ENCODE measurements around the gene DCUN1D3.
"Not testable (repeated sequence)": the region's sequence is repeated elsewhere in the genome, so short reads cannot be mapped to it uniquely, and the experiment has no call there.

Gene DCUN1D3

DNA sequence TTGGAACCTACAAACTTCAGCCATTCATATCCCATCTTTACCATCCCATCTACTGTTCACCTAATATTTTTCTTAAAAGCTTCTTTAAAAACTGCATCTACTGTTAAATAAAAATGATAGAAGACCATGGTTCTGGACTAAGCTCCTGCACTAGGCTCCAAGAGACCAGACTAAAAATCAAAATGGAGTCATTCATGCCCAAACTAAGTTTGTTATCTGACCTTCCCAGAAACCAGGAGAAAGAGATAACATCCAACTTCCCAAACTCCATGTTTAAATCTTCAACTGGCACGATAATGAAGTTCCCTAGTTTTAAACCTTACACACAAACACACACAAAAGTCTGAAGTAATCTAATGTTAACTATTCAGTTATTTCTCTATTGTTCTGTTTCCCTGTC is 13.8 kb downstream of the DCUN1D3 start:
- DNase-seq = no peak

DNA sequence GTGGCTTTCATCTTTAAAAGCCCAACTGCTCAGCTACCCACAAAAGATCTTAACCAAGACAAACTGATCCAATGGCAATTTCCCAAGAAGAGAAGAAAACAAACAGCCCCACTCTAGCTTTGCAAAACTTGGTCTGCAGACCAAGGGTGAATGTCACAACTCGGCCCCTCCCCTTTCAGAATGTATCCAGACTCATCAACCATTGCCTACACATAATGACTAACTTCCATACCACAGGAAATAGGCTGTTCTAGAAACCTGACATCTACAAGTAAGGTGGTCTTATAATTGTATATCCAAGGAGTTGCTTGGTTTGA is 16.0 kb downstream of the DCUN1D3 start:
- DNase-seq = no peak

DNA sequence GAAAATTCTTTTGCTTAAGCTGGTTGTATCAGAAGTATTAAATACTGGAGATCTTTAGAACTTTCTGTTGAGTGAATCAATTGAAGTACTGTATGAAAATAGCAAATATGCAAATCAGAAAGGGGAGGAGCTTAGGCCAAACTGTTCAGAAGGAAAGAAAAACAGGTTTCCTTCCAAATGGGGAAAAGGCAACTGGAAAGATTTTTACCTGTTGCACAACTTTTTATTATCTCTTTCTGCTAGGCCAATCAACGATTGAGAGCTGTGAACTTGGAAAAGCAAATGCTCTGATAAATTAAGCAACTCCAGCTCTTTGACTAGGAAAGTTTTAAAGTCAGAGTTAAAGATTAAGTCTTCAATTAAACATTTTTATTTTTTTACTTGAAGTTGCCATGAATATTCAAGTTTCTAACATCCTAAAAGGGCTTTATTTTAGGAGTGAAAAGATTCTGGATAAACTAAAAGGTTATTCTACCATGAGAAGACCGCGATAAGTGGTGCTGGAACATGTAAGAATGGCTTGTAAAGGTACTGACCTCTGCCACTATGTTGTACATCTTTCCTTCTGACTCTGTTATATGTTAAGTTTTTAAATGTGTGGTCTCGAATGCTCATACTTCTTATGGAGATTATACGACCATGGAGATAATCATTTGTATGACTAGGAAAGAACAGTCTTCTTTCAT is 16.5 kb downstream of the DCUN1D3 start:
- DNase-seq = no peak

DNA sequence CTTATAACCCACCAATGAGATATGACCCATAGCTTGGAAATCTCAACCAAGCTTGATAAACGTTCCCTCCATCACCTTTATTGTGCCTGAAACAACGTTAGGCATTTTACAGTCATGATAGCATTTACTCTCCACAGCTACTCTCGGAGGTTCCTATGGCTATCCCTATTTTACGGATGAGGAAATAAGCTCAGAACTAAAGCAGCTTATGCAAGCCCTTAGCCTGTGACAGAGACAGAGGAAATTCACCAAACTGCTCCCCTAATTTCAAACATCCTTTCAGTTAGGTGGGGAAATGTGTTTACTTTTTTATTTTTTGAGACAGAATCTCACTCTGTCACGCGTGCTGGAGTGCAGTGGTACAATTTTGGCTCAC is 18.7 kb downstream of the DCUN1D3 start:
- no peak for DNase-seq

DNA sequence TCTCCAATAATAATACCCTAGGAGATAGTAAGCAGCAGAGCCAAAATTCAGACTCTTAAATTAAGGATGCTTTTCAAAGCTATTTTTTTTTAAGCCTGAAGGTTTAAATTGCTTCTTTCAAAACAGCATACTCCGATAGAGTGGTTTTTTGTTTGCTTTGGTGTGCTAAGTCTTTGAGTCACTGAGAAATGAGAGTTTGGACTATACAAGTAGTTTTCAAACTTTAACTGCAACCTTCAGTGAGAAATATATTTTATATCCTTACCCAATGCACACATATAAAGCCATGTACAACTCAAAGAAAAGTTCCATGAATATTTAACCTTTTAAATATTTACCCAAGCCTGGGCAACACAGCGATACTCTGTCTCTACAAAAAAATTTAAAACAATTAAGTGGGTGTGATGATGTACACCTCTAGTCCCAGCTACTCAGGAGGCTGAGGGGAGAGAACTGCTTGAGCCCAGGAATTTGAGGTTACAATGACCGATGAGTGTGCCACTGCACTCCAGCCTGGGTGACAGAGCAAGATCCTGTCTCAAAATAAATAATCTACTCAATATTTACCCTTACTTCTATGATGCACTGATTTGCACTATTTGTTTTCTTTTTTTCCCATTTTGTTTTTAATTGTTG is 19.2 kb downstream of the DCUN1D3 start:
- no peak for DNase-seq

DNA sequence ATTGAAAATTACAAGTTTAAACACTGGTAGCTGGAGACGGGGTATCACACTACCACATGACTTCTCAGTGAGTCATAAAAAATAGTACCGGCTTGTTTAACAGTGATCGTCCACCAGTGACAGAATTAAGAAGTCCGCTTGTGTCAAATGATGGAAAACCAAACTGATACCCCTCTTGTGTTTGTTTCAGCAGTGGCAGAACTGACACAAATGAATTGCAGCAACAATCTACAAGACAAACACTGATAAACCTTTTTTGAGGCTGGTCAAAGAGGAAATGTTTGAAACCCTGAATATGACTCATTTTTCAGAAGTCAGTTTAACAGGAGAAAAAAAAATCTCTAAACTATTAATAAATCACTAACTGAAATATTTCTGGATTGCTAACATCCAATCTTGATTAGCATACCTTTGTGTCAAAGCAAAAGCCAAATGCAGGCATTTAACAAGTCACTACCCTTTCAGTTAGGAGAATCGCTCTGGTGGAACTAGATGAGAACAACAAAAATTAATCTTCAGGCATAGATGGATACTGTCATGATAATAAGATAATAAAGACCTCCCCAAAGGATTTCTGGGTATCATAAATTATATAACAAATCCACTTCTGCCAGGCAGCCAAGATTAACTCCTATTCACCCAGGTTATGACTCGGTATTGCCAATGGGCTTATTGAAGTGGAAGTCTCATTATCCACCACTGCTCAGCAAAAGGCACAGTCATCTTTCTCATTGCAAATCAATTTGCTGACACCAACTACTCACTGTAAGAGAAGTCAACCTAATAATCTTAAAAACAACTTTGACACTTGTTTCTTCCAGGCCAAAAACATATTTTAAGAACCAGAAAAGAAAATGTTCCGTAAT is 20.8 kb downstream of the DCUN1D3 start:
- no peak for DNase-seq

DNA sequence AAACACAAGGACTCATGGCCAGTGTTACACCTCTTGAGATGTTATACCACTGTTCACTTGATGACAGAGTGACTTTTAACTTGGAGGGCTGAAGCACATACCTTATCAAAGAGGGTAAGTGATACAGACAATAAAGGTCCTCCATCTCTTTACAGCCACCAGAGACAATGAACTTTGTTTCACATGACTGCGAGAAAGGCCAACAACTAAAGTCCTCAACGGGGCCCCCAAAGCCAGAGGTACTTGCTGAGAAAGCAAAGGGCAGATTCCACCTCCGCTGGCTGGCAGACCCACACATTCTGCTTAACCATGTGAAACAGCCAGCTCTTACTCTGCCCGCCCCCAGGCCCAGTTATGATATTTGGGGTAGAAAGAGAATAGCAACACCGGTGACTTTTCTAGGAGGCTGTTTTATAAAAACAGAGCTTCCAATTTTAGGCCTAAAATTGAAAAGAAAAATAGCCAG is 21.4 kb downstream of the DCUN1D3 start:
- no peak for DNase-seq

DNA sequence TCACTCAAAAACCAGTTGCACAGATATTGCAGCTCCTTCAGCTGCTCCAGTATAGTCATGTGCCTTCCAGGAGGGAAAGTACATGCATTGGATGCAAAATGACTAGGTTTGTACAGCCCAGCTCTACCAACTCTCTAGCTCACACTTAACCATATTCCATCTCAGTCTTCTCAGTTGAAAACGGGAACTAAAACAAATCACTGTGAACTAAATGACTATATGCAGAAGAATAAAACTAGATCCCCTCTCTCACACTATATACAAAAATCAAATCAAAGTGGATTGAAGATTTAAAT is 24.9 kb downstream of the DCUN1D3 start:
- DNase-seq = no peak

DNA sequence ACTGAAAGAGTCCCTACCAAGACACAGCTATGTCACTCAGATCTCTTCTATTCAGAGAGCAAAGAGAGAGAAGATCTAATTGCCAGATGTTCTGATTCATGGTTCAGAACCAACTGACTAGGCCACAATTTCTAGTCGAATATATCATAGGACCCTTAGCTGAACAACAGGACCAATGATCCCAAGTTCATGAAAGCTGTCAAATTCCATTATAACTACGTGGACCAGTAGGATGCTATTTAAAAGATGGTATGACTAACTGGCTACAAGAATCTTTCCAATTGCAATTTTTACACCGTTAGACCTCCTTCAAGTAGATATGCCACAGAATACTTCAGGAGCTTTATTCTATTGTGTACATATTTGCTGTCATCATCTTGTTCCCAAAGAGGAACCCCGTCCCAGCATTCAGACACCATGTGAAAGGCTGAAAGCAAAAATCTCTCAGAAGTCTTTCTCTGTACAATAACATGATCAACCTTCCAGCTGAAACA is 26.0 kb downstream of the DCUN1D3 start:
- DNase-seq = no peak

DNA sequence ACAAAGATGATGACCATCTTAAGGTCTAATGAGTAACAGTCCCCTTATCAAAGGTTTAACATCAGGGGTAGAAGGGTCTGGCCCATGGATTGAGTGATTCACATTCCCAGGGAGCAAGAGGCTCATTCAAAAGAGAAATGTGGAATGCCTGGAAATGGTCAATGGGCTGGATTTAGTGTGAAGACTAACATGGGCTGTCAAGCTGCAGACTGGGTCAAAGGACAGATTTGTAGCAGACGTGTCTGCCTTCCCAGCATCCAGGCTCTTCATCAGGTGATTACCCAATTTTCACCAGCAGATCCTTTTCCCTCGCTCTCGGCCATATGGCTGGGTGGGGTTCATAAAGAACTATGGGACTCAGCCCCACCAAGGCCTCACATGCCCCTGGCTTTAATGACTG is 26.8 kb downstream of the DCUN1D3 start:
- no peak for DNase-seq

DNA sequence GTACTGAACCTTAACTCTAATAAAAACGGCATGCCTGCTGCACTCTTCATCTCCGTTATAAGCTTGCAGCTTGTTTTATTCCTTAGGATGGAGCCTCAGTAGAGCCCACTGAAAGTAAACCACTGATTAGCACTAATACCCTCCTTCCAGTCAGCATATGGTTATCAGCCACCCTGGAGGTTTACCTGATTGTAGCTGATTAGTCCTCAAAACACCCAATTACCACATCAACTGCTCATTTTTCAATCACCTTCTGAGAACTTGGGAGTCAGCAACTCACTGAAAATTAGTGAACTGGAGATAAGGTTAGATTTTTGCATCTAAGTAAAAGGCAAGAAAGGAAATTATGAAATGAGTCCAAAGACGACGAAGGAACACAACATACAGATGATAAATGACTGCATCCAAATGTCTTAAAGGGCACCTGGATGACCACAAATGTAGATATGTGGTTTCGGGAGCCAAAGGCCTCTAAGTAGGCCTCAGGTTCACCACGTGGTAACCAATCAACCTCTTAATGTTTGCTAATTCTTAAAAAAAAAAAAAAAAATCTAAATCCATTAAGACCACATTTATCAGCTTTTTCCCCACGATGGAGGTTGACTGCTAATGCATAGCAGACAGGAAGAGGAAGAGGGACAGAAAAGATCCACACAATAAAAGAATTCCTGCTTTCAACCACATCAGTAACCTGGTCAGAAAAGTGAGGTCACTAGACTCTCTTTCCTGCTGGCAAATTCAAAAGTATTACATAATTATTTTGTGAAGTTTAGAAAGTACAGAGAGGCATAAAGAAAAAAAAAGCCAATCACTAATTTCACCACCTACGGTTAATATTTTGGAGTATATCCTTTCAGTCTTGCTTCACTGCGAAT is 28.0 kb downstream of the DCUN1D3 start:
- DNase-seq = no peak

DNA sequence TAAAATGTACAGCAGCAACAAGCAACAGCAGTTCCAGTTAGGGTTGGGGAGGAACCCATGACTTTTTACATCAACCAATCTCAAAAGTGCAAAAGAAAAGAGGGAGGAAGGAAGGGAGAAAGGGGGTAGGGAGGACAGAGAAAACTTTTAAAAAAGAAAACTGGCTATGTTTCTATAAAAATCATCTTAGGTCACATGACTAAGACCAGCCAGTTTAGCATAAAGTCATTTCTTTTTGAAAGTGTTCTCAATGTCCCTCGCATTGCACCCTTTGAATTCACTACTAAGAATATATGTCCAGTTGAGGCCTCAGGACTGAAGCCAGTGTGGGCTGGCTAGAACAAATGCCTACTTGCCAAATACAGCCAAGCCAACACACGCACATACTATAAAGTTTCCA is 28.9 kb downstream of the DCUN1D3 start:
- no peak for DNase-seq

DNA sequence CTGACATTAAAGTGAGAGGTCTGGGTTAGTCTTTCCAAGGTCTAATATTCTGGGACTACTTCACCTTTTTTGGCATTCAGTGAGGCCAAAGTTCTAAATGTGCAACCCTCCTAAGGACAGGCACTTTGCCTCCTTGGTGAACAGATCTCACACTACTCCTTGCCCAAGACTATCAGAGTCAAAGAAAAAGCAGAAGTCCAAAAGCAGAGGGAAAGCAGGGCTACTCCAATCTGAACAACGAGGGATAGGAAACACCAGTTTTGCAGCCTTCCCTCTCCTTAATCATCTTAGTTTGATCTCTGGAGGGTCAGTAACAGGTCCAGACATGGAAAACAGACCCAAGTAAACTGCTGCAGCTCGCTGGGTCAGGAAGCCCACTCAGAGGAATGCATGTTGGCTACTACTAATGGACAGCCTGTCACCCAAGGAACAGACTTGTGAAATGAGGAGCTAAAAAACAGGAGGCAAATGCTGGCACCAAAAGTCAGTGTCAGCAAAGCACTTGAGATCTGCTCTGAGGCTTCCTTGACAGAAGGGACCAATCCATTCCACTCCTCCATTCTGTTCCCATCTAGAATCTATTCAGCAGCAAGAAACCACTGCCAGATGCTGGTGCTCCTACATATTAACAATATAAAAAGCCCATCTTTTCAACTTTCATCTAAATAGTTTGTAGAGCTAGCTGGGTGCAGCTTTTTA is 29.9 kb downstream of the DCUN1D3 start:
- DNase-seq = no peak

DNA sequence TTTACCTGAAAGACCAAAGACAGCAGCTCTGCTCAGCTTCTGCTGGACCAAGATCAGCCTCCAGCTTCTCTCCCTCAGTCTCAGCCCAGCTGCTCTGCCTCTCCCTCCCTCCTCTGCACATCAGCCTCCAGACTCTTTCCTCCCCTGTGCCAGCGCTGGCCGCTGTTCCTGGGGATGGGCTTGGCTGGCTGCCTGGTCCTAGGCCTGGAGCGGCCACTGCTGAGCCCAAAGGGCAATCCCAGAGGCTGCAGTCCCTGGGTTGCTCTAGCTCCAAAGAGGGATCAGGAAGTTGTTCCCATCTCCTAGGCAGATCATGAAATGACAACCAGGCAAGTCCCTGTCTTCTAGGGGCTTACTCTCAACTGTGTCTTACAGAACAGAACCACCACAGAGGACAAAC is 31.3 kb downstream of the DCUN1D3 start:
- DNase-seq = peak; percentile 66

DNA sequence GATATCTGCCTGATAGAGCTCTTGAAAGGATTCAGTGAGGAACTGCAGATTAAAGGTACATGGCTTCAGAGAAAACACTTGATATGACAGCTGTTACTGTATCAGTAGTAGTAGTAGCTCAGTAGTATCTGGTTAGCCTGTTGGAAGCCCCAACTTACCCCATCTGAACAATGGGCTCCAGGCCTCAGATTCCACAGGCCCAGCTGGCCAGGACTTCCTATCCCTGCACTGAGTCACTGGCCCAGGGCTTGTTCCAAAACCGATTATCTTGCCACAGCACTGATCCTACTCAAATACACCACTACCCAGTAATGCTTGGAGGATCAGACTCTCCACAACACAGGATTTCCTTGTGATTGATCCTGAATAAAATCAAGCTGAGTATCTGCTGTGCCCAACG is 32.6 kb downstream of the DCUN1D3 start:
- no peak for DNase-seq

DNA sequence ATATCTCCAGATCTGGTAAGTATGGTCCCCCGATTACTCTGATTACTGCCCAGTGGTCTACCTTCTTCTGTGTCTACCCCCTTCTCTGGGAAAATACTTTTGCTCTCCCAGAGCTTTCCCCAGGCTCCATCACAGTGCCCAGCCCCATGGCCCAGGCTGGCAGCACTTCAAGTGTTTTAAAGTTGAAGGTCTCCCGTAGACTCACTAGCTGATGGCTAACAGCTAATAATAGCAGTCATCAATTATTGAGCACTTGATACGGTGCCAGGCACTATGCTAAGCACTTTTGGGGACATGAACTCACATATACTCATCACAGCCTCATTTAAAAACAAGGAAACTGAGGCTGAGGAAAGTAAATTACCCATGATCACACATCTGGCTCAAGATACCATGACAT is 33.4 kb downstream of the DCUN1D3 start:
- no peak for DNase-seq

DNA sequence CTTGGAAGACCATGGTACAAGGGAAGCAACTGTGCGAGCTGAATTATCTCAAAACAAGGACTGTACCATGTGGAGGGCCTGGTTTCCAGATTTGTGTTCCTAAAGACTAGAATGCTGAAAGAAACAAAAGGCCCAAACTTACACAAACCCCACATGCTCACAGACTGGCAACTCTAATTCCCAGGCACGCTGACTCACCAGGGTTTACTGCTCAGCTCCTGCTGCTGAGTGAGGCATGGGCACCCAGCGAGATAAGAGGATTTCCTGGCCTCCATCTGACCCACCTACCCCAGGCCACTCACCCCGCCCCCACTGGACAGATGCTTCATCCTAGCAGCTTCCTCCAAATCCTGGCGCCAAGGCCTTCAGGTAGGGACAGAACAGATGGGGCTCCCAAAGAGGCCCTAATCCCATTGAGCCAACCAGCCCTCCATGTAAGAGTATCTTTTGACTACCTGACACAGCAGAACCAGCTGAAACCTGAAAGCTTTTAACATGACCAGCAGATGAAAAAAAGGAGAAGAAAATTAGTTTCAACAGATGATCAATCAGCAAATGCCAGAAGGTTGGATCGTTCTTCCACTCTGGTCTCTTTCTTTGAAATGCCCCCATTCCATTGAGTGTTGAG is 33.9 kb downstream of the DCUN1D3 start:
- no peak for DNase-seq

DNA sequence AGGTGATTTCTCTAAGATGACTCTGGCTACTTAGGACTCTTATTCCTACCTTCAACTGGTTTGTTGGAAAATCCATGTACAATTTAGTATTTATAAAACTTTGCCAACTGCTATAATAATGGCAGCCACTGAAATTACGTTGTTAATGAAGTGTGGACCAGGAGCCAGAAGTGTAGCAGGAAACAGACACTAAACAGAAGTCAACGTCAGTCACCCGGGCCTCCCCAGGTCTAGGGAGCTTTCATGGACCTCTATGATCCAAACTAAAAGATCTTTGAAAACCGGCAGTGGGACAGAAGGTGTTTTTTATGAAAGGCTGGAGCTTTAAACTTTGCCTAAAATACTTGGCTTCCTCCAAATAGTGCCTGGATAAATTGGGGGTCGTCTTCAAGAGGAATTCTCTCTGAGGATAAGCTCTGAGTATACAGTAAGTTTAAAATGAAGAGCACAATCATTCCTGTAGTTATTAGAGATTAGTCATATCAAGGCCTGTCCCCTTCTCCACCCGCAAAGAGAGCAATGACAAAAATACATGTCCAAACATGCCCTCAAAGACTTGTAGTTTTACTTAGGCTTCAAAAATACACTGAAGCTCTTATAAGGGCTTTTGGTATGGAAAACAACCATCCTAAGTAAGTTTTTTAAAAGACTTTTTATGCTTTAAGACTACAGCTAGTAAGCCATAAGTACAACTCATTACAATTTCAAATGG is 34.6 kb downstream of the DCUN1D3 start:
- no peak for DNase-seq

DNA sequence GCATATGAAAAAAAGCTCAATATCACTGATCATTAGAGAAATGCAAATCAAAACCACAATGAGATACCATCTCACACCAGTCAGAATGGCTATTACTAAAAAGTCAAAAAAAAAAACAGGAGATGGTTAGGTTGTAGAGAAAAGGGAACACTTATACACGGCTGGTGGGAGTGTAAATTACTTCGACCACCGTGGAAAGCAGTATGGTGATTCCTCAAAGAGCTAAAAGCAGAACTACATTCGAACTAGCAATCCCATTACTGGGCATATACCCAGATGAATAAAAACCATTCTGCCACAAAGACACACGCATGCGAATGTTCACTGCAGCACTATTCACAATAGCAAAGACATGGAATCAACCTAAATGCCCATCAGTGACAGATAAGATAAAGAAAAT is 35.8 kb downstream of the DCUN1D3 start:
- not testable (repeated sequence) for DNase-seq

DNA sequence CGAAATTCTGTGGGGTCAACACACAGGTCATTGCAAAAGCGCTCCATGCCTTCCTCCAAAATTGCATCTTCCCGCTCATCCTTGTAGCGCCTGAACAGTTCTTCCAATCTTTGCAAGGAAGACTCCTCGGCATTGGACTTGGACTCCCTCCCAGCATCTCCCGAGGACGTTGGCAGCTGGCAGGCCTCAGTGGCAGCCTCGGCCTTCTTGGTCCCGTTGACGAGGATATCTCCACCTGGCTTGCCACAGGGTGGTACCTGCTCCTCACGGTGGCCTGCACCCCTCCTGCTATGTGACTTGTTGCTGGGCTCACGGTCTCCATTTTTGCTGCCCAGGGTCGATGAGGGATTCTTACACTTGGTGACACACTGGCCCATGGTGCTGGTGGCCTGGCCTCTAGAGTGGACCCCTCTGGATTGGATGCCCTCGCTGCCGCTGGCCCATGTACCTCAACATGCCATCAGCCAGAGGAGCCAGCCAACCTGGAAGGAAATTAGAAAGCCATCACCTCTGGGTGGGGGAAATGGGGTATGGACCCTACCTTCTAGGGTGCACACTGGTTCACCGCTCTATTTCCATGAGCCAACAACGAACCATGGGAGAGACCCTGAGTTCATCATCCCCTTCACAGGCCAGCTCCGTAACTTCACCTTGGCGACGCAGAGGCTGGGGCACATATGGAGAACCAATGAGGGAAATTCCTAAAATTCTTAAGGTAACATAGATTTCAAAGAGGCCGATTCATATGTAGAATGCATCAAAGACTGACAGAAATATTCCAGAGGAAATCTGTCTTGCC is 37.8 kb downstream of the DCUN1D3 start:
- DNase-seq = no peak
